Measurements from ENCODE around the gene PHYKPL.

GRCh38 chr5:178237431-178238312 is 5.1 kb upstream of the PHYKPL start:
- TF ChIP-seq POLR2AphosphoS5 (IDR thresholded peaks at IDR 0.05) (no peak), CTCF (IDR thresholded peaks at IDR 0.05) (no peak)
